HepG2 (cell line): ENCODE measurements around the gene COL13A1. TPM values are rescaled to one million over a fixed set of nuclear protein-coding genes. Genes with fewer than 3 reads are reported as not detected.

ENCODE experiments used
- ATAC-seq: fragments of 200-7000 bp; cut with Tn5 transposase; 3 replicates; pipeline ENCODE4 v1.9.1; 2020; ENCODE audit warnings: mild to moderate bottlenecking, moderate library complexity
- BruUV-seq: library from RNA; stranded (reverse); fragments of 400-500 nt; replicated peaks from 2 replicates; lab custom pipeline; 2021; lab: Mats Ljungman, UMichigan
- CTCF ChIA-PET: fragments of 300-600 bp; formaldehyde crosslinking; extraction: SDS; loops from one replicate; lab custom pipeline; 2021; ENCODE audit warnings: low total read pairs, inconsistent platforms, low intra/inter-chr PET ratio; lab: Yijun Ruan, JAX
- POLR2A ChIA-PET: fragments of 350-600 bp; sonication (Branson Sonifier 250); formaldehyde crosslinking; loops from one replicate; lab custom pipeline; 2020; ENCODE audit warnings: antibody characterized with exemption, inconsistent platforms; lab: Yijun Ruan, JAX
- DNase-seq: peaks from one replicate; pipeline ENCODE4 v3.0.0-alpha.2; 2015; ENCODE audit warnings: low spot score
- FAIRE-seq: peaks from 3 replicates; lab custom pipeline; 2011; peaks lifted over from hg19 to GRCh38; lab: Jason Lieb, UNC
- H2AFZ ChIP-seq: one replicate; pipeline ENCODE4 v1.6.1; 2011; ENCODE audit warnings: low read length, inconsistent platforms
- H3K27ac ChIP-seq: fragments of 300-600 bp; 3 replicates; pipeline ENCODE4 v1.8.0; 2011; ENCODE audit warnings: mixed run types, mild to moderate bottlenecking, mixed read lengths, low read length, inconsistent platforms; ENCODE audit not compliant: insufficient read depth; ENCODE audit errors: extremely low read length
- H3K27me3 ChIP-seq, 2 experiments: fragments of 200-600 bp in 1 of 2; 2 replicates in 1 of 2; 3 replicates in 1 of 2; pipeline versions ENCODE4 v1.6.0 to v1.8.0; 2011; ENCODE audit warnings: low read length in 2 of 2, mild to moderate bottlenecking in 2 of 2, moderate library complexity in 2 of 2, inconsistent platforms in 1 of 2; ENCODE audit not compliant: insufficient read depth in 2 of 2, control insufficient read depth in 1 of 2
- H3K36me3 ChIP-seq, 2 experiments: fragments of 200-600 bp in 1 of 2; replicated peaks in 1 of 2; 2 replicates in 1 of 2; 3 replicates in 1 of 2; pipeline versions ENCODE4 v1.5.1 to v1.8.0; 2011; ENCODE audit warnings: low read length in 2 of 2, inconsistent platforms in 1 of 2; ENCODE audit not compliant: insufficient read depth in 2 of 2, control insufficient read depth in 1 of 2
- H3K4me1 ChIP-seq: 2 replicates; pipeline ENCODE4 v1.5.1; 2012; ENCODE audit warnings: low read length, inconsistent platforms; ENCODE audit not compliant: insufficient read depth
- H3K4me2 ChIP-seq: 2 replicates; pipeline ENCODE4 v1.6.0; 2011; ENCODE audit warnings: low read depth, low read length, inconsistent platforms
- H3K4me3 ChIP-seq, 3 experiments: fragments of 200-600 bp in 1 of 3; sonication (generic), shearing (Covaris generic) in 1 of 3; replicated peaks in 1 of 3; 2 replicates each; pipeline ENCODE4 v1.5.1; 2011 to 2016; ENCODE audit warnings: low read length in 3 of 3, inconsistent platforms in 2 of 3, low read depth in 2 of 3, mild to moderate bottlenecking in 2 of 3, control low read depth in 1 of 3, mixed read lengths in 1 of 3; ENCODE audit not compliant: insufficient read depth in 1 of 3
- H3K79me2 ChIP-seq: one replicate; pipeline ENCODE4 v1.6.1; 2011; ENCODE audit warnings: low read length, inconsistent platforms; ENCODE audit not compliant: insufficient read depth
- H3K9ac ChIP-seq: 2 replicates; pipeline ENCODE4 v1.6.0; 2011; ENCODE audit warnings: mild to moderate bottlenecking, low read depth, low read length, inconsistent platforms; ENCODE audit not compliant: insufficient read depth
- H3K9me3 ChIP-seq: 2 replicates; pipeline ENCODE4 v1.5.1; 2012; ENCODE audit warnings: mild to moderate bottlenecking, low read length
- H4K20me1 ChIP-seq: 2 replicates; pipeline ENCODE4 v1.6.0; 2011; ENCODE audit warnings: inconsistent platforms, mild to moderate bottlenecking, low read length, moderate library complexity; ENCODE audit not compliant: insufficient read depth
- ATM ChIP-seq: fragments of 450-650 bp; IDR thresholded peaks from 2 replicates; pipeline ENCODE4 v1.7.1; 2017; ENCODE audit warnings: mild to moderate bottlenecking, borderline replicate concordance
- GFI1 ChIP-seq: sonication (generic); formaldehyde crosslinking; IDR thresholded peaks from 2 replicates; pipeline ENCODE4 v1.5.0; 2020; ENCODE audit warnings: missing genetic modification reagents, mild to moderate bottlenecking, borderline replicate concordance
- HOMEZ ChIP-seq: IDR thresholded peaks from 2 replicates; pipeline ENCODE4 v1.6.1; 2016; ENCODE audit warnings: low read depth
- ISL2 ChIP-seq: sonication (generic); formaldehyde crosslinking; IDR thresholded peaks from 2 replicates; pipeline ENCODE4 v1.5.0; 2020; ENCODE audit warnings: missing genetic modification reagents
- MIXL1 ChIP-seq: IDR thresholded peaks from 2 replicates; pipeline ENCODE4 v1.6.1; 2016
- NR2F6 ChIP-seq, 2 experiments: IDR thresholded peaks; 2 replicates each; pipeline ENCODE4 v1.6.1; 2016; ENCODE audit warnings: antibody characterized with exemption in 1 of 2, mild to moderate bottlenecking in 1 of 2
- POGK ChIP-seq: sonication (generic); formaldehyde crosslinking; conservative IDR thresholded peaks from 2 replicates; pipeline ENCODE4 v1.8.0; 2022; ENCODE audit warnings: mild to moderate bottlenecking, moderate library complexity, missing genetic modification reagents
- PPARG ChIP-seq: conservative IDR thresholded peaks from 2 replicates; pipeline ENCODE4 v1.6.1; 2016; ENCODE audit warnings: missing biosample characterization, missing genetic modification reagents
- STAG1 ChIP-seq: sonication (generic); formaldehyde crosslinking; IDR thresholded peaks from 2 replicates; pipeline ENCODE4 v1.4.0; 2020; ENCODE audit warnings: missing genetic modification reagents
- YEATS4 ChIP-seq: sonication (generic); formaldehyde crosslinking; IDR thresholded peaks from 2 replicates; pipeline ENCODE4 v1.4.0; 2020; ENCODE audit warnings: missing genetic modification reagents, borderline replicate concordance
- ZBTB8A ChIP-seq: sonication (generic); formaldehyde crosslinking; IDR thresholded peaks from 2 replicates; pipeline ENCODE4 v1.4.0; 2020; ENCODE audit warnings: mild to moderate bottlenecking, low read depth, missing genetic modification reagents, borderline replicate concordance
- ZMYM3 ChIP-seq: sonication (generic); formaldehyde crosslinking; IDR thresholded peaks from 2 replicates; pipeline ENCODE4 v1.5.1; 2020; ENCODE audit warnings: mild to moderate bottlenecking, missing genetic modification reagents
- ZNF136 ChIP-seq: sonication (generic); formaldehyde crosslinking; IDR thresholded peaks from 2 replicates; pipeline ENCODE4 v1.8.1; 2022; ENCODE audit warnings: low read depth, mild to moderate bottlenecking, moderate library complexity, missing genetic modification reagents
- ZNF605 ChIP-seq: sonication (generic); formaldehyde crosslinking; IDR thresholded peaks from 2 replicates; pipeline ENCODE4 v1.8.0; 2022; ENCODE audit warnings: mild to moderate bottlenecking, missing genetic modification reagents
- WGBS: methylation state at CpG from one replicate; pipeline ENCODE4 v1.1.6; 2017; ENCODE audit warnings: low lambda C conversion rate; 5-methylcytosine and 5-hydroxymethylcytosine counted together
- in situ Hi-C: cut with HindIII; loops from 2 replicates; pipeline ENCODE4 v1.10.0; 2017; ENCODE audit warnings: low pct_unique_long_range_greater_than_20kb; ENCODE audit not compliant: extremely low pct_ligation_motif_present
- intact Hi-C: fragments of 100-400 bp; cut with micrococcal nuclease; formaldehyde crosslinking; loops from one replicate; pipeline ENCODE4 v1.10.0; 2022; ENCODE audit not compliant: unreplicated experiment
- polyA plus RNA-seq, 8 experiments: library from polyadenylated mRNA; depleted of rRNA in 3 of 8; stranded (reverse) in 7 of 8; unstranded in 1 of 8; fragments of >200 nt; fragmentation: Illumina TruSeq in 4 of 8; extraction: Trizol in 4 of 8; gene quantifications; 2 replicates each; pipeline versions ENCODE4 v1.2.1 to v1.2.3, GENCODE V29; 2011 to 2016; ENCODE audit warnings: low read depth in 4 of 8, missing spikeins in 1 of 8, mixed read lengths in 1 of 8; ENCODE audit not compliant: insufficient read depth in 1 of 8
- total RNA-seq, 5 experiments: library from RNA; depleted of rRNA; stranded (reverse); fragments of >200 nt; fragmentation: Illumina TruSeq; extraction: Trizol; gene quantifications; 2 replicates each; pipeline ENCODE4 v1.2.3, GENCODE V29; 2016; ENCODE audit warnings: low read depth in 1 of 5
- TF ChIP-seq, protein P1 (sequence below): sonication (generic); formaldehyde crosslinking; IDR thresholded peaks from 2 replicates; pipeline ENCODE4 v1.5.0; 2020; ENCODE audit warnings: mild to moderate bottlenecking, missing genetic modification reagents
- TF ChIP-seq, protein P2 (sequence below): sonication (generic); formaldehyde crosslinking; IDR thresholded peaks from 2 replicates; pipeline ENCODE4 v1.4.0; 2020; ENCODE audit warnings: missing genetic modification reagents, borderline replicate concordance

The COL13A1 gene
- total and polyA plus RNA-seq, 2 of the 13 experiments (the other 11 are each of a cell fraction or from before 2014, with no cell fraction given) = 0.07 TPM; not detected in 1

GRCh38 chr10:69875856-69876255 is 74.2 kb downstream of the COL13A1 start:
- intact Hi-C loops = no loop called here
- WGBS = 0% methylated on average over 4 of the region's 4 CpGs
- in situ Hi-C loops = no loop called here
- no peak for FAIRE-seq
- Histone ChIP-seq H3K27me3 (peaks cover 4 to 77% of the 10 kb centered on the region in 2 experiments; a peak in 4 of 5 replicates), H3K27ac (no peak overlapping the region), H3K4me1 (peaks cover 19% of the 10 kb centered on the region), H2AFZ (no peak overlapping the region), H3K9me3 (no peaks in the 10 kb centered on the region), H3K4me3 (no peak overlapping the region), H3K4me2 (no peak overlapping the region), H3K9ac (no peak overlapping the region), H3K36me3 (no peaks in the 10 kb centered on the region), H3K79me2 (no peaks in the 10 kb centered on the region), H4K20me1 (no peaks in the 10 kb centered on the region)
- no peak for ATAC-seq
- ChIA-PET POLR2A (no interaction called here), CTCF (no interaction called here)
- no TSS peak for BruUV-seq
- no peak for DNase-seq
- TF ChIP-seq ATM (no peak), GFI1 (CRISPR knock-in tag) (no peak), ZBTB8A (CRISPR knock-in tag) (no peak), NR2F6 (IDR thresholded peaks at IDR 0.05) (no peak), NR2F6 (CRISPR knock-in tag; IDR thresholded peaks at IDR 0.05) (no peak), PPARG (CRISPR knock-in tag) (no peak), STAG1 (no peak), ZNF136 (no peak), POGK (CRISPR knock-in tag) (no peak), ZNF605 (CRISPR knock-in tag) (no peak), HOMEZ (no peak), ISL2 (CRISPR knock-in tag) (no peak), MIXL1 (CRISPR knock-in tag) (no peak), ZMYM3 (CRISPR knock-in tag) (no peak), YEATS4 (CRISPR knock-in tag) (no peak)
- TF ChIP-seq, protein P1, sequence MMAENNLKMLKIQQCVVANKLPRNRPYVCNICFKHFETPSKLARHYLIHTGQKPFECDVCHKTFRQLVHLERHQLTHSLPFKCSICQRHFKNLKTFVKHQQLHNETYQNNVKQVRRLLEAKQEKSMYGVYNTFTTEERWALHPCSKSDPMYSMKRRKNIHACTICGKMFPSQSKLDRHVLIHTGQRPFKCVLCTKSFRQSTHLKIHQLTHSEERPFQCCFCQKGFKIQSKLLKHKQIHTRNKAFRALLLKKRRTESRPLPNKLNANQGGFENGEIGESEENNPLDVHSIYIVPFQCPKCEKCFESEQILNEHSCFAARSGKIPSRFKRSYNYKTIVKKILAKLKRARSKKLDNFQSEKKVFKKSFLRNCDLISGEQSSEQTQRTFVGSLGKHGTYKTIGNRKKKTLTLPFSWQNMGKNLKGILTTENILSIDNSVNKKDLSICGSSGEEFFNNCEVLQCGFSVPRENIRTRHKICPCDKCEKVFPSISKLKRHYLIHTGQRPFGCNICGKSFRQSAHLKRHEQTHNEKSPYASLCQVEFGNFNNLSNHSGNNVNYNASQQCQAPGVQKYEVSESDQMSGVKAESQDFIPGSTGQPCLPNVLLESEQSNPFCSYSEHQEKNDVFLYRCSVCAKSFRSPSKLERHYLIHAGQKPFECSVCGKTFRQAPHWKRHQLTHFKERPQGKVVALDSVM (CRISPR knock-in tag) = no peak
- TF ChIP-seq, protein P2, sequence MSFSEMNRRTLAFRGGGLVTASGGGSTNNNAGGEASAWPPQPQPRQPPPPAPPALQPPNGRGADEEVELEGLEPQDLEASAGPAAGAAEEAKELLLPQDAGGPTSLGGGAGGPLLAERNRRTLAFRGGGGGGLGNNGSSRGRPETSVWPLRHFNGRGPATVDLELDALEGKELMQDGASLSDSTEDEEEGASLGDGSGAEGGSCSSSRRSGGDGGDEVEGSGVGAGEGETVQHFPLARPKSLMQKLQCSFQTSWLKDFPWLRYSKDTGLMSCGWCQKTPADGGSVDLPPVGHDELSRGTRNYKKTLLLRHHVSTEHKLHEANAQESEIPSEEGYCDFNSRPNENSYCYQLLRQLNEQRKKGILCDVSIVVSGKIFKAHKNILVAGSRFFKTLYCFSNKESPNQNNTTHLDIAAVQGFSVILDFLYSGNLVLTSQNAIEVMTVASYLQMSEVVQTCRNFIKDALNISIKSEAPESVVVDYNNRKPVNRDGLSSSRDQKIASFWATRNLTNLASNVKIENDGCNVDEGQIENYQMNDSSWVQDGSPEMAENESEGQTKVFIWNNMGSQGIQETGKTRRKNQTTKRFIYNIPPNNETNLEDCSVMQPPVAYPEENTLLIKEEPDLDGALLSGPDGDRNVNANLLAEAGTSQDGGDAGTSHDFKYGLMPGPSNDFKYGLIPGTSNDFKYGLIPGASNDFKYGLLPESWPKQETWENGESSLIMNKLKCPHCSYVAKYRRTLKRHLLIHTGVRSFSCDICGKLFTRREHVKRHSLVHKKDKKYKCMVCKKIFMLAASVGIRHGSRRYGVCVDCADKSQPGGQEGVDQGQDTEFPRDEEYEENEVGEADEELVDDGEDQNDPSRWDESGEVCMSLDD (CRISPR knock-in tag) = no peak
